ENCODE data around the gene JADE3. TPM values are rescaled to one million over a fixed set of nuclear protein-coding genes. Genes with fewer than 3 reads are reported as not detected.

Gene JADE3
- polyA plus RNA-seq, 1 donor (not counting 4 experiments of a cell fraction or from before 2014, with no cell fraction given), result 8.2 TPM

- Histone ChIP-seq H4K20me1 (ENCODE audit: control insufficient read depth, extremely low read depth, insufficient read depth, low read length) (no peaks in the 10 kb centered on the region), H3K4me3 (ENCODE audit: control insufficient read depth in 2 of 3, extremely low read depth in 1 of 3, insufficient read depth in 2 of 3, low read depth in 1 of 3, low read length in 3 of 3) (no peak overlapping the region), H3K79me2 (ENCODE audit: control insufficient read depth, insufficient read depth, low read length) (no peaks in the 10 kb centered on the region), H3K9ac (ENCODE audit: control insufficient read depth, extremely low read depth, insufficient read depth, low read length) (no peak overlapping the region), H3K4me1 (ENCODE audit: control insufficient read depth, extremely low read depth, insufficient read depth, low read length) (no peaks in the 10 kb centered on the region), H3K9me1 (ENCODE audit: control insufficient read depth, extremely low read depth, insufficient read depth, low read length) (no peaks in the 10 kb centered on the region), H2AFZ (ENCODE audit: control insufficient read depth, low read length) (no peak overlapping the region), H3K9me3 (ENCODE audit: control insufficient read depth, low read depth, low read length) (no peaks in the 10 kb centered on the region), H3K36me3 (ENCODE audit: control insufficient read depth in 2 of 2, extremely low read depth in 1 of 2, insufficient read depth in 2 of 2, low read length in 2 of 2) (no peaks in the 10 kb centered on the region), H3K27me3 (ENCODE audit: control insufficient read depth, extremely low read depth, insufficient read depth, low read length) (no peaks in the 10 kb centered on the region), H3K4me2 (ENCODE audit: control insufficient read depth, extremely low read depth, insufficient read depth, low read depth, low read length) (no peak overlapping the region), H3K27ac (ENCODE audit: control insufficient read depth, insufficient read depth, low read length) (no peak overlapping the region)
- TF ChIP-seq EZH2 (IDR thresholded peaks at IDR 0.05; ENCODE audit: low read length) (no peak), CTCF (optimal IDR thresholded peaks at IDR 0.05 in 1 of 3, IDR thresholded peaks at IDR 0.05 in 1 of 3, conservative IDR thresholded peaks at IDR 0.05 in 1 of 3; ENCODE audit: extremely low read depth in 1 of 3, insufficient read depth in 2 of 3, low read length in 3 of 3) (no peak)
- DNase-seq (ENCODE audit: low read depth, low spot score) (no peak), FAIRE-seq (no peak)
- dilution Hi-C loops (cut with MboI; ENCODE audit: extremely low pct_ligation_motif_present, low sequenced_read_pairs), result no loop called here
Observed at GRCh38 chrX:47097018-47097417, 184.8 kb downstream of the JADE3 start.

GRCh38 chrX:47098338-47099094 is 186.3 kb downstream of the JADE3 start:
- Histone ChIP-seq H3K4me1 (ENCODE audit: control insufficient read depth, extremely low read depth, insufficient read depth, low read length) (no peaks in the 10 kb centered on the region), H3K79me2 (ENCODE audit: control insufficient read depth, insufficient read depth, low read length) (no peaks in the 10 kb centered on the region), H3K4me2 (ENCODE audit: control insufficient read depth, extremely low read depth, insufficient read depth, low read depth, low read length) (no peak overlapping the region), H3K36me3 (ENCODE audit: control insufficient read depth in 2 of 2, extremely low read depth in 1 of 2, insufficient read depth in 2 of 2, low read length in 2 of 2) (no peaks in the 10 kb centered on the region), H3K4me3 (ENCODE audit: control insufficient read depth in 2 of 3, extremely low read depth in 1 of 3, insufficient read depth in 2 of 3, low read depth in 1 of 3, low read length in 3 of 3) (no peak overlapping the region), H3K9me1 (ENCODE audit: control insufficient read depth, extremely low read depth, insufficient read depth, low read length) (no peaks in the 10 kb centered on the region), H3K27ac (ENCODE audit: control insufficient read depth, insufficient read depth, low read length) (no peak overlapping the region), H4K20me1 (ENCODE audit: control insufficient read depth, extremely low read depth, insufficient read depth, low read length) (no peaks in the 10 kb centered on the region), H3K9ac (ENCODE audit: control insufficient read depth, extremely low read depth, insufficient read depth, low read length) (no peak overlapping the region), H3K9me3 (ENCODE audit: control insufficient read depth, low read depth, low read length) (no peaks in the 10 kb centered on the region), H3K27me3 (ENCODE audit: control insufficient read depth, extremely low read depth, insufficient read depth, low read length) (no peaks in the 10 kb centered on the region), H2AFZ (ENCODE audit: control insufficient read depth, low read length) (no peak overlapping the region)
- DNase-seq (ENCODE audit: low read depth, low spot score) (no peak), FAIRE-seq (no peak)
- TF ChIP-seq CTCF (optimal IDR thresholded peaks at IDR 0.05 in 1 of 3, IDR thresholded peaks at IDR 0.05 in 1 of 3, conservative IDR thresholded peaks at IDR 0.05 in 1 of 3; ENCODE audit: extremely low read depth in 1 of 3, insufficient read depth in 2 of 3, low read length in 3 of 3) (no peak), EZH2 (IDR thresholded peaks at IDR 0.05; ENCODE audit: low read length) (no peak)
- dilution Hi-C loops (cut with MboI; ENCODE audit: extremely low pct_ligation_motif_present, low sequenced_read_pairs), result no loop called here

Measured in keratinocyte (primary cell).